ENCODE measurements around the gene DEFB131A. TPM values are rescaled to one million over a fixed set of nuclear protein-coding genes. Genes with fewer than 3 reads are reported as not detected.
"Not testable (repeated sequence)": the region's sequence is repeated elsewhere in the genome, so short reads cannot be mapped to it uniquely, and the experiment has no call there.

The DEFB131A gene
- total RNA-seq, 1 donor from 2014 or later: not detected

GRCh38 chr4:9494256-9495035, 50.2 kb downstream of the DEFB131A start:
- not testable (repeated sequence) for DNase-seq (ENCODE audit: low read depth)

GRCh38 chr4:9495443-9495842, 51.2 kb downstream of the DEFB131A start:
- peak; percentile 19 for DNase-seq (ENCODE audit: low read depth)

- DNase-seq (ENCODE audit: low read depth): not testable (repeated sequence)
Observed at GRCh38 chr4:9497575-9498467, 53.6 kb downstream of the DEFB131A start.

- DNase-seq (ENCODE audit: low read depth): not testable (repeated sequence)
Observed at GRCh38 chr4:9498468-9499040, 54.3 kb downstream of the DEFB131A start.

GRCh38 chr4:9499974-9500487, 55.8 kb downstream of the DEFB131A start:
- DNase-seq (ENCODE audit: low read depth): not testable (repeated sequence)

Other genes with a start within 250 kb of the DEFB131A start
- not detected in 2 replicates for gene USP17L10, start 233.8 kb upstream of the DEFB131A start, total RNA-seq
- not detected in 2 replicates for gene USP17L11, start 229.0 kb upstream of the DEFB131A start, total RNA-seq
- gene USP17L12, start 224.3 kb upstream of the DEFB131A start, total RNA-seq: not detected in 2 replicates
- not detected in 2 replicates for gene USP17L13, start 219.5 kb upstream of the DEFB131A start, total RNA-seq
- gene USP17L15, start 210.0 kb upstream of the DEFB131A start, total RNA-seq: not detected in 2 replicates
- gene USP17L17, start 200.5 kb upstream of the DEFB131A start, total RNA-seq: not detected in 2 replicates
- gene USP17L18, start 195.8 kb upstream of the DEFB131A start, total RNA-seq: not detected in 2 replicates
- gene USP17L19, start 191.0 kb upstream of the DEFB131A start, total RNA-seq: not detected in 2 replicates
- gene USP17L20, start 186.3 kb upstream of the DEFB131A start, total RNA-seq: not detected in 2 replicates
- gene USP17L21, start 181.5 kb upstream of the DEFB131A start, total RNA-seq: not detected in 2 replicates
- not detected in 2 replicates for gene USP17L22, start 176.8 kb upstream of the DEFB131A start, total RNA-seq
- gene USP17L24, start 119.2 kb upstream of the DEFB131A start, total RNA-seq: not detected in 2 replicates
- not detected in 2 replicates for gene USP17L25, start 114.5 kb upstream of the DEFB131A start, total RNA-seq
- not detected in 2 replicates for gene USP17L26, start 109.8 kb upstream of the DEFB131A start, total RNA-seq
- gene USP17L5, start 105.0 kb upstream of the DEFB131A start, total RNA-seq: not detected in 2 replicates
- gene USP17L27, start 100.3 kb upstream of the DEFB131A start, total RNA-seq: not detected in 2 replicates
- gene USP17L28, start 95.5 kb upstream of the DEFB131A start, total RNA-seq: not detected in 2 replicates
- gene USP17L29, start 90.8 kb upstream of the DEFB131A start, total RNA-seq: not detected in 2 replicates
- gene USP17L30, start 81.3 kb upstream of the DEFB131A start, total RNA-seq: not detected in 2 replicates

Measured in renal cortical epithelial cell (primary cell).